Liver (tissue), 9 donors: ENCODE measurements around the gene LEKR1. TPM values are rescaled to one million over a fixed set of nuclear protein-coding genes. Genes with fewer than 3 reads are reported as not detected.

ENCODE experiments used
- DNase-seq: peaks from one replicate; pipeline ENCODE4 v3.0.0-alpha.2; 2017; ENCODE audit warnings: low spot score
- H3K27ac ChIP-seq, 2 donors: one replicate each; pipeline ENCODE4 v1.7.0; 2013; ENCODE audit warnings: inconsistent platforms in 2 of 2, low read length in 2 of 2, control low read depth in 1 of 2, low read depth in 1 of 2, mild to moderate bottlenecking in 1 of 2
- H3K27me3 ChIP-seq, 4 donors: one replicate each; pipeline versions ENCODE4 v1.6.1 to v1.7.0; 2013; ENCODE audit warnings: low read length in 3 of 4, inconsistent platforms in 1 of 4, mild to moderate bottlenecking in 1 of 4, moderate library complexity in 1 of 4; ENCODE audit not compliant: control insufficient read depth in 4 of 4, insufficient read depth in 4 of 4
- H3K36me3 ChIP-seq, 4 donors: one replicate each; pipeline versions ENCODE4 v1.6.1 to v1.7.0; 2013; ENCODE audit warnings: low read length in 3 of 4, mild to moderate bottlenecking in 3 of 4, low read depth in 1 of 4, moderate library complexity in 1 of 4; ENCODE audit not compliant: control insufficient read depth in 4 of 4, insufficient read depth in 3 of 4
- H3K4me1 ChIP-seq, 4 donors: one replicate each; pipeline versions ENCODE4 v1.6.1 to v1.7.0; 2013; ENCODE audit warnings: low read length in 3 of 4, mild to moderate bottlenecking in 3 of 4, moderate library complexity in 1 of 4; ENCODE audit not compliant: control insufficient read depth in 4 of 4, insufficient read depth in 4 of 4
- H3K4me3 ChIP-seq, 3 donors: one replicate each; pipeline versions ENCODE4 v1.6.1 to v1.7.0; 2013; ENCODE audit warnings: low read length in 3 of 3, control low read depth in 1 of 3, low read depth in 1 of 3, mild to moderate bottlenecking in 1 of 3
- H3K9ac ChIP-seq, 2 donors: one replicate each; pipeline ENCODE4 v1.7.0; 2013; ENCODE audit warnings: low read length in 2 of 2, mild to moderate bottlenecking in 2 of 2, moderate library complexity in 2 of 2, control low read depth in 1 of 2, low read depth in 1 of 2
- H3K9me3 ChIP-seq, 4 donors: one replicate each; pipeline versions ENCODE4 v1.6.1 to v1.7.0; 2013; ENCODE audit warnings: low read length in 3 of 4; ENCODE audit not compliant: control insufficient read depth in 4 of 4
- CTCF ChIP-seq: fragments of 150-350 bp; IDR thresholded peaks from 2 replicates; pipeline ENCODE4 v1.5.1; 2017; ENCODE audit warnings: improper control_type of control experiment, low read depth, low read length; ENCODE audit not compliant: missing input control
- EGR1 ChIP-seq, 2 donors: IDR thresholded peaks; 2 replicates each; pipeline ENCODE4 v1.6.1; 2016 to 2018; ENCODE audit warnings: antibody characterized with exemption in 2 of 2, low read depth in 2 of 2
- FOXA1 ChIP-seq: IDR thresholded peaks from 2 replicates; pipeline ENCODE4 v1.6.1; 2016; ENCODE audit warnings: antibody characterized with exemption
- FOXA2 ChIP-seq: IDR thresholded peaks from 2 replicates; pipeline ENCODE4 v1.6.1; 2016; ENCODE audit warnings: antibody characterized with exemption
- HNF4A ChIP-seq, 2 donors: conservative IDR thresholded peaks; 2 replicates each; pipeline ENCODE4 v1.6.1; 2016; ENCODE audit warnings: antibody characterized with exemption in 2 of 2, mild to moderate bottlenecking in 2 of 2
- HNF4G ChIP-seq: IDR thresholded peaks from 2 replicates; pipeline ENCODE4 v1.6.1; 2016; ENCODE audit warnings: antibody characterized with exemption
- JUND ChIP-seq, 2 donors: IDR thresholded peaks; 2 replicates each; pipeline ENCODE4 v1.6.1; 2016; ENCODE audit warnings: antibody characterized with exemption in 2 of 2
- NR2F2 ChIP-seq: IDR thresholded peaks from 2 replicates; pipeline ENCODE4 v1.6.1; 2016; ENCODE audit warnings: antibody characterized with exemption
- RAD21 ChIP-seq, 2 donors: IDR thresholded peaks; 2 replicates each; pipeline ENCODE4 v1.6.1; 2016; ENCODE audit warnings: antibody characterized with exemption in 2 of 2, mild to moderate bottlenecking in 2 of 2
- RXRA ChIP-seq, 2 donors: IDR thresholded peaks; 2 replicates each; pipeline ENCODE4 v1.6.1; 2017 to 2018; ENCODE audit warnings: antibody characterized with exemption in 2 of 2, mild to moderate bottlenecking in 1 of 2
- SP1 ChIP-seq: IDR thresholded peaks from 2 replicates; pipeline ENCODE4 v1.6.1; 2018; ENCODE audit warnings: antibody characterized with exemption, mild to moderate bottlenecking
- YY1 ChIP-seq: IDR thresholded peaks from 2 replicates; pipeline ENCODE4 v1.6.1; 2016; ENCODE audit warnings: antibody characterized with exemption, mild to moderate bottlenecking
- WGBS: extraction: QIAGEN DNeasy Blood & Tissue Kit; methylation state at CpG from one replicate; pipeline ENCODE4 v1.1.7; 2013; 5-methylcytosine and 5-hydroxymethylcytosine counted together
- polyA plus RNA-seq, 2 donors: library from polyadenylated mRNA; stranded (reverse) in 1 of 2; unstranded in 1 of 2; fragments of 200-250 nt in 1 of 2; fragments of >200 nt in 1 of 2; fragmentation: Nextera tagmentation in 1 of 2; extraction: Ambion mirVana in 1 of 2; gene quantifications; one replicate each; pipeline versions ENCODE4 v1.2.1 to v1.2.3, GENCODE V29; 2013 to 2015
- total RNA-seq, 2 donors: library from RNA; depleted of rRNA; stranded (reverse); fragments of >200 nt; gene quantifications; one replicate each; pipeline ENCODE4 v1.2.3, GENCODE V29; 2014
- TF ChIP-seq, protein P1 (sequence below): IDR thresholded peaks from 2 replicates; pipeline ENCODE4 v1.6.1; 2016; ENCODE audit warnings: antibody characterized with exemption
- TF ChIP-seq, protein P2 (sequence below): IDR thresholded peaks from 2 replicates; pipeline ENCODE4 v1.6.1; 2016; ENCODE audit warnings: antibody characterized with exemption
- TF ChIP-seq, protein P3 (sequence below): IDR thresholded peaks from 2 replicates; pipeline ENCODE4 v1.6.1; 2016; ENCODE audit warnings: antibody characterized with exemption, mild to moderate bottlenecking
- donor health status: healthy.
- donor health status: healthy.
- donor health status: healthy.
- donor health status: healthy.
- donor health status: healthy.

Gene LEKR1
- total and polyA plus RNA-seq, 4 donors = 0.19 to 0.72 (median 0.44) TPM

GRCh38 chr3:157069406-157069805 lies 243.3 kb downstream of the LEKR1 start:
- Histone ChIP-seq H3K4me3 (no peak overlapping the region), H3K27me3 (no peaks in the 10 kb centered on the region), H3K9me3 (no peaks in the 10 kb centered on the region), H3K27ac (no peak overlapping the region), H3K9ac (no peak overlapping the region), H3K4me1 (peaks cover 0 to 20% (median 9%) of the 10 kb centered on the region in 4 donors), H3K36me3 (no peaks in the 10 kb centered on the region)
- no peak for DNase-seq
- 94% methylated on average over 4 of the region's 4 CpGs for WGBS
- TF ChIP-seq FOXA2 = no peak
- TF ChIP-seq JUND (IDR thresholded peaks at IDR 0.05) = no peak
- TF ChIP-seq EGR1 (IDR thresholded peaks at IDR 0.05; ENCODE audit: low read depth in 2 of 2) = no peak

- no peak for TF ChIP-seq JUND (IDR thresholded peaks at IDR 0.05)
- TF ChIP-seq HNF4A (conservative IDR thresholded peaks at IDR 0.05) = peak in 1 of 2 donors; percentile 21
- H3K27me3 ChIP-seq = no peaks in the 10 kb centered on the region
- DNase-seq = no peak
- H3K4me3 ChIP-seq = no peak overlapping the region
- H3K27ac ChIP-seq = peak overlapping the region in 1 of 2 donors; percentile 6
- no peaks in the 10 kb centered on the region for H3K9me3 ChIP-seq
- no peaks in the 10 kb centered on the region for H3K36me3 ChIP-seq
- H3K4me1 ChIP-seq = peaks cover 0 to 20% (median 9%) of the 10 kb centered on the region in 4 donors
- 75% methylated on average over 7 of the region's 7 CpGs for WGBS
- no peak overlapping the region for H3K9ac ChIP-seq
Observed at GRCh38 chr3:157069846-157070677, 243.9 kb downstream of the LEKR1 start.

GRCh38 chr3:157070678-157070999 lies 244.5 kb downstream of the LEKR1 start:
- 35% methylated on average over 2 of the region's 2 CpGs for WGBS
- no peak for TF ChIP-seq NR2F2
- peak in 1 of 2 donors; percentile 44 for TF ChIP-seq RAD21 (IDR thresholded peaks at IDR 0.05)
- TF ChIP-seq FOXA1 = no peak
- no peak for TF ChIP-seq JUND (IDR thresholded peaks at IDR 0.05)
- TF ChIP-seq, protein P1, sequence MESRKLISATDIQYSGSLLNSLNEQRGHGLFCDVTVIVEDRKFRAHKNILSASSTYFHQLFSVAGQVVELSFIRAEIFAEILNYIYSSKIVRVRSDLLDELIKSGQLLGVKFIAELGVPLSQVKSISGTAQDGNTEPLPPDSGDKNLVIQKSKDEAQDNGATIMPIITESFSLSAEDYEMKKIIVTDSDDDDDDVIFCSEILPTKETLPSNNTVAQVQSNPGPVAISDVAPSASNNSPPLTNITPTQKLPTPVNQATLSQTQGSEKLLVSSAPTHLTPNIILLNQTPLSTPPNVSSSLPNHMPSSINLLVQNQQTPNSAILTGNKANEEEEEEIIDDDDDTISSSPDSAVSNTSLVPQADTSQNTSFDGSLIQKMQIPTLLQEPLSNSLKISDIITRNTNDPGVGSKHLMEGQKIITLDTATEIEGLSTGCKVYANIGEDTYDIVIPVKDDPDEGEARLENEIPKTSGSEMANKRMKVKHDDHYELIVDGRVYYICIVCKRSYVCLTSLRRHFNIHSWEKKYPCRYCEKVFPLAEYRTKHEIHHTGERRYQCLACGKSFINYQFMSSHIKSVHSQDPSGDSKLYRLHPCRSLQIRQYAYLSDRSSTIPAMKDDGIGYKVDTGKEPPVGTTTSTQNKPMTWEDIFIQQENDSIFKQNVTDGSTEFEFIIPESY = no peak
- peak; percentile 42 for TF ChIP-seq YY1
- TF ChIP-seq SP1 = peak; percentile 27
- TF ChIP-seq CTCF = no peak
- TF ChIP-seq HNF4A (conservative IDR thresholded peaks at IDR 0.05) = peak; percentile 5 to 38
- peak; percentile 52 to 58 for TF ChIP-seq RXRA (IDR thresholded peaks at IDR 0.05)
- TF ChIP-seq HNF4G = no peak
- TF ChIP-seq EGR1 (IDR thresholded peaks at IDR 0.05; ENCODE audit: low read depth in 2 of 2) = no peak
- TF ChIP-seq, protein P2, sequence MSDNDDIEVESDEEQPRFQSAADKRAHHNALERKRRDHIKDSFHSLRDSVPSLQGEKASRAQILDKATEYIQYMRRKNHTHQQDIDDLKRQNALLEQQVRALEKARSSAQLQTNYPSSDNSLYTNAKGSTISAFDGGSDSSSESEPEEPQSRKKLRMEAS = peak; percentile 42
- TF ChIP-seq, protein P3, sequence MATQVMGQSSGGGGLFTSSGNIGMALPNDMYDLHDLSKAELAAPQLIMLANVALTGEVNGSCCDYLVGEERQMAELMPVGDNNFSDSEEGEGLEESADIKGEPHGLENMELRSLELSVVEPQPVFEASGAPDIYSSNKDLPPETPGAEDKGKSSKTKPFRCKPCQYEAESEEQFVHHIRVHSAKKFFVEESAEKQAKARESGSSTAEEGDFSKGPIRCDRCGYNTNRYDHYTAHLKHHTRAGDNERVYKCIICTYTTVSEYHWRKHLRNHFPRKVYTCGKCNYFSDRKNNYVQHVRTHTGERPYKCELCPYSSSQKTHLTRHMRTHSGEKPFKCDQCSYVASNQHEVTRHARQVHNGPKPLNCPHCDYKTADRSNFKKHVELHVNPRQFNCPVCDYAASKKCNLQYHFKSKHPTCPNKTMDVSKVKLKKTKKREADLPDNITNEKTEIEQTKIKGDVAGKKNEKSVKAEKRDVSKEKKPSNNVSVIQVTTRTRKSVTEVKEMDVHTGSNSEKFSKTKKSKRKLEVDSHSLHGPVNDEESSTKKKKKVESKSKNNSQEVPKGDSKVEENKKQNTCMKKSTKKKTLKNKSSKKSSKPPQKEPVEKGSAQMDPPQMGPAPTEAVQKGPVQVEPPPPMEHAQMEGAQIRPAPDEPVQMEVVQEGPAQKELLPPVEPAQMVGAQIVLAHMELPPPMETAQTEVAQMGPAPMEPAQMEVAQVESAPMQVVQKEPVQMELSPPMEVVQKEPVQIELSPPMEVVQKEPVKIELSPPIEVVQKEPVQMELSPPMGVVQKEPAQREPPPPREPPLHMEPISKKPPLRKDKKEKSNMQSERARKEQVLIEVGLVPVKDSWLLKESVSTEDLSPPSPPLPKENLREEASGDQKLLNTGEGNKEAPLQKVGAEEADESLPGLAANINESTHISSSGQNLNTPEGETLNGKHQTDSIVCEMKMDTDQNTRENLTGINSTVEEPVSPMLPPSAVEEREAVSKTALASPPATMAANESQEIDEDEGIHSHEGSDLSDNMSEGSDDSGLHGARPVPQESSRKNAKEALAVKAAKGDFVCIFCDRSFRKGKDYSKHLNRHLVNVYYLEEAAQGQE = no peak
- peak overlapping the region; percentile 6 to 31 for H3K27ac ChIP-seq

More at GRCh38 chr3:157070678-157070999, 244.5 kb downstream of the LEKR1 start:
- no peak overlapping the region for H3K4me3 ChIP-seq
- peaks cover 0 to 20% (median 9%) of the 10 kb centered on the region in 4 donors for H3K4me1 ChIP-seq
- H3K9ac ChIP-seq = no peak overlapping the region
- no peaks in the 10 kb centered on the region for H3K27me3 ChIP-seq
- no peaks in the 10 kb centered on the region for H3K36me3 ChIP-seq
- DNase-seq = no peak
- H3K9me3 ChIP-seq = no peaks in the 10 kb centered on the region
